OCI-LY7 (cell line): ENCODE results near the gene SNAP47. TPM values are rescaled to one million over a fixed set of nuclear protein-coding genes. Genes with fewer than 3 reads are reported as not detected.
"Not testable (repeated sequence)": the region's sequence is repeated elsewhere in the genome, so short reads cannot be mapped to it uniquely, and the experiment has no call there.

Experiments
- BruUV-seq: library from RNA; stranded (reverse); fragments of 400-500 nt; replicated peaks from 2 replicates; lab custom pipeline; 2021; lab: Mats Ljungman, UMichigan
- CTCF ChIA-PET: fragments of 300-600 bp; sonication (Branson Sonifier 250); formaldehyde crosslinking; loops from one replicate; lab custom pipeline; 2022; ENCODE audit warnings: antibody characterized with exemption; ENCODE audit not compliant: unreplicated experiment; lab: Charles Lee
- POLR2A ChIA-PET: fragments of 300-600 bp; sonication (Branson Sonifier 250); formaldehyde crosslinking; loops from one replicate; lab custom pipeline; 2022; ENCODE audit warnings: antibody characterized with exemption; lab: Charles Lee
- DNase-seq: peaks from one replicate; pipeline ENCODE4 v3.0.0-alpha.2; 2015; ENCODE audit warnings: low spot score
- H2AFZ ChIP-seq: fragments of 200-600 bp; sonication (generic), shearing (Covaris generic); 2 replicates; pipeline ENCODE4 v1.6.1; 2014; ENCODE audit warnings: mild to moderate bottlenecking, antibody characterized with exemption, low read length, moderate library complexity
- H3K27ac ChIP-seq: fragments of 200-600 bp; sonication (generic); 2 replicates; pipeline ENCODE4 v1.5.1; 2014; ENCODE audit warnings: mixed run types, low read depth, mild to moderate bottlenecking, moderate library complexity, low read length, inconsistent platforms; ENCODE audit not compliant: poor library complexity, severe bottlenecking
- H3K36me3 ChIP-seq: fragments of 200-600 bp; sonication (generic); 2 replicates; pipeline ENCODE4 v1.6.1; 2014; ENCODE audit warnings: mild to moderate bottlenecking, antibody characterized with exemption, low read length, moderate library complexity, mixed read lengths; ENCODE audit not compliant: insufficient read depth
- H3K4me1 ChIP-seq: fragments of 200-600 bp; sonication (generic); 2 replicates; pipeline ENCODE4 v1.5.1; 2014; ENCODE audit warnings: mild to moderate bottlenecking, low read length; ENCODE audit not compliant: insufficient read depth, poor library complexity, severe bottlenecking
- H3K4me2 ChIP-seq: fragments of 200-600 bp; sonication (generic); 2 replicates; pipeline ENCODE4 v1.6.1; 2014; ENCODE audit warnings: mild to moderate bottlenecking, low read length
- H3K4me3 ChIP-seq: fragments of 200-600 bp; sonication (generic); 2 replicates; pipeline ENCODE4 v1.5.1; 2014; ENCODE audit warnings: mild to moderate bottlenecking, low read depth, low read length; ENCODE audit not compliant: poor library complexity, severe bottlenecking
- H3K79me2 ChIP-seq: fragments of 200-600 bp; sonication (generic); 2 replicates; pipeline ENCODE4 v1.6.1; 2016; ENCODE audit warnings: low read depth, mild to moderate bottlenecking, low read length, moderate library complexity, mixed read lengths; ENCODE audit not compliant: insufficient read depth
- H3K9me2 ChIP-seq: fragments of 200-600 bp; sonication (generic); 2 replicates; pipeline ENCODE4 v1.6.1; 2016; ENCODE audit warnings: mild to moderate bottlenecking, low read length, mixed read lengths; ENCODE audit not compliant: insufficient read depth
- H3K9me3 ChIP-seq: fragments of 200-600 bp; sonication (generic); 2 replicates; pipeline ENCODE4 v1.6.1; 2014; ENCODE audit warnings: mild to moderate bottlenecking, mixed run types, low read length, mixed read lengths
- H4K20me1 ChIP-seq: fragments of 200-600 bp; sonication (generic); 2 replicates; pipeline ENCODE4 v1.6.1; 2014; ENCODE audit warnings: mild to moderate bottlenecking, antibody characterized with exemption, low read length, moderate library complexity, mixed read lengths; ENCODE audit not compliant: insufficient read depth
- EZH2phosphoT487 ChIP-seq: fragments of 200-600 bp; sonication (generic); IDR thresholded peaks from 2 replicates; pipeline ENCODE4 v1.6.1; 2018; ENCODE audit warnings: low read depth, borderline replicate concordance, mild to moderate bottlenecking, mixed run types, antibody characterized with exemption, low read length, moderate library complexity, mixed read lengths
- intact Hi-C: fragments of 100-400 bp; cut with micrococcal nuclease; formaldehyde crosslinking; loops from one replicate; pipeline ENCODE4 v1.10.0; 2022; ENCODE audit not compliant: unreplicated experiment
- total RNA-seq, 2 experiments: library from RNA; depleted of rRNA in 1 of 2; stranded (reverse); fragments of >200 nt in 1 of 2; shearing (Covaris generic) in 1 of 2; gene quantifications; 2 replicates each; pipeline ENCODE4 v1.2.3, GENCODE V29; 2014 to 2022
- TF ChIP-seq, protein P1 (sequence below): fragments of 200-600 bp; sonication (generic); conservative IDR thresholded peaks from 2 replicates; pipeline ENCODE4 v1.5.1; 2014; ENCODE audit warnings: mild to moderate bottlenecking, antibody characterized with exemption, low read length, moderate library complexity, mixed read lengths

SNAP47 gene
- total RNA-seq, 2 experiments from 2014 or later, result 29.8 to 44.2 TPM

DNA sequence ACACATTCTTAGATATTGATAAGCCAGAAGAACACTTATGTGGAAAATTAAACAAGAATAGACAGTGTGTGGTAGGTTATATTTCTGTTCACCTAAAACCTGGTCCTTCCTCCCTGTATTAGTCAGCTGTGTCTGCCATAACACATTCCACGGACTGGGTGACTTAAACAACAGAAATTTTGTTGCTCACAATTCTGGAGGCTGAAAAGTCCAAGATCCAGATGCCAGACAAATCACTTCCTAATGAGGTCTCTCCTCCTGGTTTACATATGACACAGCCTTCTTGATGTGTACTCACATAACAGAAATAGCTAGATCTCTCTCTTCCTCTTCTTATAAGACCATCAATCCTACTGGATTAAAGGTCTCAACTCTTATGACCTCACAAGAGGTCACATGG is 25.8 kb upstream of the SNAP47 start:
- H3K4me2 ChIP-seq, result no peak overlapping the region
- POLR2A ChIA-PET, result no interaction called here
- H3K4me3 ChIP-seq, result no peak overlapping the region
- no peaks in the 10 kb centered on the region for H4K20me1 ChIP-seq
- H3K9me3 ChIP-seq, result no peaks in the 10 kb centered on the region
- no peaks in the 10 kb centered on the region for H3K79me2 ChIP-seq
- no peaks in the 10 kb centered on the region for H3K36me3 ChIP-seq
- CTCF ChIA-PET, result no interaction called here
- H3K4me1 ChIP-seq, result no peaks in the 10 kb centered on the region
- TF ChIP-seq EZH2phosphoT487, result no peak
- TF ChIP-seq, protein P1, sequence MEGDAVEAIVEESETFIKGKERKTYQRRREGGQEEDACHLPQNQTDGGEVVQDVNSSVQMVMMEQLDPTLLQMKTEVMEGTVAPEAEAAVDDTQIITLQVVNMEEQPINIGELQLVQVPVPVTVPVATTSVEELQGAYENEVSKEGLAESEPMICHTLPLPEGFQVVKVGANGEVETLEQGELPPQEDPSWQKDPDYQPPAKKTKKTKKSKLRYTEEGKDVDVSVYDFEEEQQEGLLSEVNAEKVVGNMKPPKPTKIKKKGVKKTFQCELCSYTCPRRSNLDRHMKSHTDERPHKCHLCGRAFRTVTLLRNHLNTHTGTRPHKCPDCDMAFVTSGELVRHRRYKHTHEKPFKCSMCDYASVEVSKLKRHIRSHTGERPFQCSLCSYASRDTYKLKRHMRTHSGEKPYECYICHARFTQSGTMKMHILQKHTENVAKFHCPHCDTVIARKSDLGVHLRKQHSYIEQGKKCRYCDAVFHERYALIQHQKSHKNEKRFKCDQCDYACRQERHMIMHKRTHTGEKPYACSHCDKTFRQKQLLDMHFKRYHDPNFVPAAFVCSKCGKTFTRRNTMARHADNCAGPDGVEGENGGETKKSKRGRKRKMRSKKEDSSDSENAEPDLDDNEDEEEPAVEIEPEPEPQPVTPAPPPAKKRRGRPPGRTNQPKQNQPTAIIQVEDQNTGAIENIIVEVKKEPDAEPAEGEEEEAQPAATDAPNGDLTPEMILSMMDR, result no peak
- no peak for DNase-seq
- H3K27ac ChIP-seq, result no peak overlapping the region
- H2AFZ ChIP-seq, result no peak overlapping the region
- no peaks in the 10 kb centered on the region for H3K9me2 ChIP-seq
- BruUV-seq, result no TSS peak
- intact Hi-C loops, result no loop called here

DNA sequence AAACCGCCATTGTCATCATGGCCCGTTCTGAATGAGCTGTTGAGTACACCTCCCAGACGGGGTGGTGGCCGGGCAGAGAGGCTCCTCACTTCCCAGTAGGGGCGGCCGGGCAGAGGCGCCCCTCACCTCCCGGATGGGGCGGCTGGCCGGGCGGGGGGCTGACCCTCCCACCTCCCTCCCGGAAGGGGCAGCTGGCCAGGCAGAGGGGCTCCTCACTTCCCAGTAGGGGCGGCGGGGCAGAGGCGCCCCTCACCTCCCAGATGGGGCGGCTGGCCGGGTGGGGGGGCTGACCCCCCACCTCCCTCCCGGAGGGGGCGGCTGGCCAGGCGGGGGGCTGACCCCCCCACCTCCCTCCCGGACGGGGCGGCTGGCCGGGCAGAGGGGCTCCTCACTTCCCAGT is 24.8 kb upstream of the SNAP47 start:
- H3K4me1 ChIP-seq, BruUV-seq, H3K36me3 ChIP-seq, H3K4me2 ChIP-seq, H4K20me1 ChIP-seq, CTCF ChIA-PET, DNase-seq, H3K9me3 ChIP-seq, H3K9me2 ChIP-seq, H3K79me2 ChIP-seq, H3K27ac ChIP-seq, intact Hi-C loops, H2AFZ ChIP-seq, H3K4me3 ChIP-seq, POLR2A ChIA-PET: not testable (repeated sequence)

DNA sequence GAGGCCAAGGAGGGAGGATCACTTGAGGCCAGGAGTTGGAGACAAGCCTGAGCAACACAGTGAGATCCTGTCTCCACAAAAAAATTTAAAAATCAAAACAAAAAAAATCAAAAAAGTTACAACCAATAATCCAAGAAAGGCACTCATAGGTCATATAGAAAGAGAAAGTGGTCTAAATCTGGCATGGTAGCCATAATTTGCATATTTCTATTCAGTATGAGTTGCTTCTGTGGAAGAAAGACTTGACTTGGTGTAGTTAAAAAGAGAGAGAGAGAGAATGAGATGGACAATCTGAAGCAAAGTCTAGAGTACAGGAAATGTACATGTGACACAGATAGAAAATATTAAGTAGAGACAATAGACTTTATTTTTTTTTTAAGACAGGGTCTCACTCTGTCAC is 22.6 kb upstream of the SNAP47 start:
- BruUV-seq, result no TSS peak
- Histone ChIP-seq H4K20me1 (no peaks in the 10 kb centered on the region), H3K9me2 (no peaks in the 10 kb centered on the region), H3K9me3 (no peaks in the 10 kb centered on the region), H3K4me3 (no peak overlapping the region), H3K36me3 (no peaks in the 10 kb centered on the region), H3K4me1 (no peaks in the 10 kb centered on the region), H2AFZ (no peak overlapping the region), H3K27ac (no peak overlapping the region), H3K79me2 (no peaks in the 10 kb centered on the region), H3K4me2 (no peak overlapping the region)
- TF ChIP-seq EZH2phosphoT487, result no peak
- TF ChIP-seq, protein P1, result no peak
- DNase-seq, result no peak
- intact Hi-C loops, result no loop called here
- CTCF ChIA-PET, result no interaction called here
- POLR2A ChIA-PET, result interaction anchor here (0.6 kb wide), 1 partner anchor 15 kb away, joined by 3 read pairs; no protein-coding TSS in a partner anchor
